ENCODE measurements around the gene DVL2. TPM values are rescaled to one million over a fixed set of nuclear protein-coding genes. Genes with fewer than 3 reads are reported as not detected.
A peak's percentile ranks its signal among the peaks of the same experiment; 100 is the strongest.
"Not testable (repeated sequence)": the region's sequence is repeated elsewhere in the genome, so short reads cannot be mapped to it uniquely, and the experiment has no call there.

Gene DVL2
- total RNA-seq, 1 donor from 2014 or later = 79.1 TPM

DNA sequence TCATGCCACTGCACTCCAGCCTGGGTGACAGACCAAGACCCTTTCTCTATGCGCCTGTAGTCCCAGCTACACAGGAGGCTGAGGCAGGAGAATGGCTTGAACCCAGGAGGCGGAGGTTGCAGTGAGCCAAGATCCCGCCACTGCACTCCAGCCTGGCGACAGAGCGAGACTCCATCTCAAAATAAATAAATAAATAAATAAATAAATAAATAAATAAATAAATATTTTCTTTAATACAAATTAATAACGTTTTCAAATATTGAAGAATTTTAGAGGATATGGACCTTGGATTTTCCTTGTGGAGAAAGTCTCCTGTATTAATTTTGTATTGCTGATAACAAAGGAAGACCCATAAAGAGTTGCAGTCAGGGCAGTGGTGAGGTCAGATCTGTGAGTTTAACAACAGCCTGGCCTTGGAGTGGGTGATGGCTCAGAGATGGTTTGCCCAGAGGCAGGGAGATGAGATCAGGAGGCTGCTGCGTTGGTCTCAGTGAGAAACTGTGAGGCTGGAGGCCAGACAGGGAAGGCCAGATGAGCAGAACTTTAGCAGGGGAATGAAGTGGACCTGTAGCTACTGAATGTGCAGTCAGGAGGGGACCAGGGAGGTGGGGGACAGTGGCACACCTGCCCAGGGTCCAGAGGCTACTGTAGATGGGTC lies 50.8 kb downstream of the DVL2 start:
- TF ChIP-seq, protein P1, sequence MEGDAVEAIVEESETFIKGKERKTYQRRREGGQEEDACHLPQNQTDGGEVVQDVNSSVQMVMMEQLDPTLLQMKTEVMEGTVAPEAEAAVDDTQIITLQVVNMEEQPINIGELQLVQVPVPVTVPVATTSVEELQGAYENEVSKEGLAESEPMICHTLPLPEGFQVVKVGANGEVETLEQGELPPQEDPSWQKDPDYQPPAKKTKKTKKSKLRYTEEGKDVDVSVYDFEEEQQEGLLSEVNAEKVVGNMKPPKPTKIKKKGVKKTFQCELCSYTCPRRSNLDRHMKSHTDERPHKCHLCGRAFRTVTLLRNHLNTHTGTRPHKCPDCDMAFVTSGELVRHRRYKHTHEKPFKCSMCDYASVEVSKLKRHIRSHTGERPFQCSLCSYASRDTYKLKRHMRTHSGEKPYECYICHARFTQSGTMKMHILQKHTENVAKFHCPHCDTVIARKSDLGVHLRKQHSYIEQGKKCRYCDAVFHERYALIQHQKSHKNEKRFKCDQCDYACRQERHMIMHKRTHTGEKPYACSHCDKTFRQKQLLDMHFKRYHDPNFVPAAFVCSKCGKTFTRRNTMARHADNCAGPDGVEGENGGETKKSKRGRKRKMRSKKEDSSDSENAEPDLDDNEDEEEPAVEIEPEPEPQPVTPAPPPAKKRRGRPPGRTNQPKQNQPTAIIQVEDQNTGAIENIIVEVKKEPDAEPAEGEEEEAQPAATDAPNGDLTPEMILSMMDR (IDR thresholded peaks at IDR 0.05; ENCODE audit: partially characterized antibody, unreplicated experiment) = no peak
- H3K27me3 Mint-ChIP-seq (ENCODE audit: unreplicated experiment) = peaks cover 3% of the 10 kb centered on the region
- H3K4me1 Mint-ChIP-seq (ENCODE audit: low read depth, unreplicated experiment) = peaks cover 5% of the 10 kb centered on the region
- H3K4me3 Mint-ChIP-seq (ENCODE audit: unreplicated experiment) = peak overlapping the region; percentile 59
- no peak for DNase-seq
- H3K36me3 Mint-ChIP-seq (ENCODE audit: unreplicated experiment) = no peaks in the 10 kb centered on the region
- H3K27ac Mint-ChIP-seq (ENCODE audit: unreplicated experiment) = peak overlapping the region; percentile 88
- peaks cover 2% of the 10 kb centered on the region for H3K9me3 Mint-ChIP-seq (ENCODE audit: unreplicated experiment)

DNA sequence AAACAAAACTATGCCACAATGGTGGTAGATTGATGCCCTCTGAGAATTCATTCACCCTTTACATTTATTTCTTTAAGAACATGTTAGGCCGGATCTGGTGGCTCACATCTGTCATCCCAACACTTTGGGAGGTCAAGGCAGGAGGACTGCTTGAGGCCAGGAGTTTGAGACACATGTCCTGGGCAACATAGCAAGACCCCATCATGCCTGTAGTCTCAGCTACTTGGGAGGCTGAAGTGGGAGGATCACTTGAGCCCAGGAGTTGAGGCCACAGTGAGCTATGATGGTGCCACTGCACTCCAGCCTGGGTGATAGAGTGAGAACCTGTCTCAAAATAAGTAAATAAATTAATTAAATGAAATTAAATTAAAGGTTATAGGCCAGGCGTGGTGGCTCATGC lies 52.2 kb downstream of the DVL2 start:
- H3K27ac Mint-ChIP-seq (ENCODE audit: unreplicated experiment); DNase-seq; H3K36me3 Mint-ChIP-seq (ENCODE audit: unreplicated experiment); H3K4me3 Mint-ChIP-seq (ENCODE audit: unreplicated experiment); H3K9me3 Mint-ChIP-seq (ENCODE audit: unreplicated experiment): not testable (repeated sequence)
- Mint-ChIP-seq H3K4me1 (ENCODE audit: low read depth, unreplicated experiment) (peaks cover 11% of the 10 kb centered on the region), H3K27me3 (ENCODE audit: unreplicated experiment) (peaks cover 11% of the 10 kb centered on the region)

- peaks cover 11% of the 10 kb centered on the region for H3K4me1 Mint-ChIP-seq (ENCODE audit: low read depth, unreplicated experiment)
- peaks cover 11% of the 10 kb centered on the region for H3K27me3 Mint-ChIP-seq (ENCODE audit: unreplicated experiment)
- peak within 1 kb of the TSS; percentile 16 for H3K4me3 Mint-ChIP-seq (ENCODE audit: unreplicated experiment)
- H3K36me3 Mint-ChIP-seq (ENCODE audit: unreplicated experiment) = no peaks in the 10 kb centered on the region
- TF ChIP-seq, protein P1 (IDR thresholded peaks at IDR 0.05; ENCODE audit: partially characterized antibody, unreplicated experiment) = no peak
- DNase-seq = no peak
- H3K9me3 Mint-ChIP-seq (ENCODE audit: unreplicated experiment) = peaks cover 5% of the 10 kb centered on the region
- H3K27ac Mint-ChIP-seq (ENCODE audit: unreplicated experiment) = no peak within 1 kb of the TSS
Observed at GRCh38 chr17:7179317-7180254, 54.7 kb downstream of the DVL2 start, which contains the start of gene ASGR1. Gene ASGR1, minus strand, starts transcription at chr17:7179370. Its CDS starts 807 bp downstream, at chr17:7178563.

GRCh38 chr17:7178973-7179316 lies 55.4 kb downstream of the DVL2 start:
- Mint-ChIP-seq H3K4me3 (ENCODE audit: unreplicated experiment) (peak overlapping the region; percentile 16), H3K4me1 (ENCODE audit: low read depth, unreplicated experiment) (peaks cover 11% of the 10 kb centered on the region)

DNA sequence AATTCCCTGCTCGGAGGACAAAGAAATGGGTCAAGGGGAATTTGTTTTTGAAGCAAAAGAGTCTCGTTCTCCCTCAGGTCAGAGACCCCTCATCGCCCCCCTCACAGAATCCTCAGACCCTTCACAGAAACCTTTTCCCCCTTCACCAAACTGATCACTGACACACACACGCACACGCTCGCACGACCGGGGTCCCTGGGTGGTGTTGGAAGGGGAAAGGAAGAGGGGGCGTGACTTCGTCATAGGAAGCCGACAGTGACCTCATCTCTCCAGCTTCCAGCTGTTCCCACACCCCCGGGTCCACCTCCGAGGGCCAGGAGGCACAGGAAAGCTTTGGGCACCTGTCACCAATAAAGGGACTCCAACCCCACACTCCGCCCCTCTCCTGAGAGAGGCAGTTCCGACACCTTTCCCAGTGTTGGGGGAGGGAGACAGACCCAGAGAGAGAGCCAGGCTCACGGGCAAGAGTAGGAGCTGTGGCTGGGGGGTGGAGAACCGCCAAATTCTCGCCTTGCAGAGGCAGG lies 56.3 kb downstream of the DVL2 start:
- Mint-ChIP-seq H3K27me3 (ENCODE audit: unreplicated experiment) (peaks cover 7% of the 10 kb centered on the region), H3K4me3 (ENCODE audit: unreplicated experiment) (no peak overlapping the region), H3K4me1 (ENCODE audit: low read depth, unreplicated experiment) (peaks cover 7% of the 10 kb centered on the region), H3K9me3 (ENCODE audit: unreplicated experiment) (peaks cover 3% of the 10 kb centered on the region), H3K27ac (ENCODE audit: unreplicated experiment) (no peak overlapping the region), H3K36me3 (ENCODE audit: unreplicated experiment) (no peaks in the 10 kb centered on the region)
- TF ChIP-seq, protein P1 (IDR thresholded peaks at IDR 0.05; ENCODE audit: partially characterized antibody, unreplicated experiment) = no peak
- DNase-seq = peak; percentile 52

More at GRCh38 chr17:7178973-7179316, 55.4 kb downstream of the DVL2 start:
- TF ChIP-seq, protein P1 (IDR thresholded peaks at IDR 0.05; ENCODE audit: partially characterized antibody, unreplicated experiment) = no peak
- Mint-ChIP-seq H3K36me3 (ENCODE audit: unreplicated experiment) (no peaks in the 10 kb centered on the region), H3K9me3 (ENCODE audit: unreplicated experiment) (peaks cover 5% of the 10 kb centered on the region), H3K27ac (ENCODE audit: unreplicated experiment) (no peak overlapping the region), H3K27me3 (ENCODE audit: unreplicated experiment) (peaks cover 11% of the 10 kb centered on the region)
- DNase-seq = no peak
